NCI-H526 treated with DMSO at 0.1 percent for 48 hours (cell line): ENCODE results near the gene KDM2A.

Experiments used
- DNase-seq: peaks from one replicate; lab custom pipeline; 2025; lab: John Stamatoyannopoulos, UW

KDM2A gene

GRCh38 chr11:67237574-67237973 is 118.5 kb downstream of the KDM2A start:
- no peak for DNase-seq

- DNase-seq = no peak
Measured at GRCh38 chr11:67238894-67239782, 120.1 kb downstream of the KDM2A start.

GRCh38 chr11:67239783-67240575 is 120.9 kb downstream of the KDM2A start:
- DNase-seq = peak; percentile 99

GRCh38 chr11:67240576-67241389 is 121.7 kb downstream of the KDM2A start:
- DNase-seq = peak; percentile 28

GRCh38 chr11:67242548-67242947 is 123.5 kb downstream of the KDM2A start:
- DNase-seq = no peak

- DNase-seq = no peak
Measured at GRCh38 chr11:67243051-67243450, 124.0 kb downstream of the KDM2A start.

- no peak for DNase-seq
Measured at GRCh38 chr11:67245046-67245445, 126.0 kb downstream of the KDM2A start.

- no peak for DNase-seq
Measured at GRCh38 chr11:67247946-67248550, 129.0 kb downstream of the KDM2A start.

GRCh38 chr11:67248653-67249052 is 129.6 kb downstream of the KDM2A start:
- DNase-seq = no peak

GRCh38 chr11:67250059-67251043 is 131.3 kb downstream of the KDM2A start:
- DNase-seq = no peak

GRCh38 chr11:67251841-67252240 is 132.8 kb downstream of the KDM2A start:
- no peak for DNase-seq

GRCh38 chr11:67252831-67253239 is 133.8 kb downstream of the KDM2A start:
- no peak for DNase-seq

- DNase-seq = no peak
Measured at GRCh38 chr11:67253872-67254624, 135.0 kb downstream of the KDM2A start.

GRCh38 chr11:67254798-67255197 is 135.7 kb downstream of the KDM2A start:
- no peak for DNase-seq

- no peak for DNase-seq
Measured at GRCh38 chr11:67255353-67255752, 136.3 kb downstream of the KDM2A start.

GRCh38 chr11:67255864-67256263 is 136.8 kb downstream of the KDM2A start:
- DNase-seq = no peak

- DNase-seq = no peak
Measured at GRCh38 chr11:67256477-67257135, 137.5 kb downstream of the KDM2A start.

- DNase-seq = no peak
Measured at GRCh38 chr11:67260406-67260805, 141.3 kb downstream of the KDM2A start.
